BE2C (cell line): ENCODE measurements around the gene CADM2.

Source experiments
- DNase-seq: peaks from one replicate; pipeline ENCODE4 v3.0.0-alpha.2; 2020
- H3K27me3 ChIP-seq: fragments of 250-450 bp; sonication (Bioruptor Pico); 2 replicates; pipeline ENCODE4 v1.5.1; 2020; ENCODE audit warnings: mild to moderate bottlenecking
- H3K36me3 ChIP-seq: fragments of 250-450 bp; sonication (Bioruptor Pico); 2 replicates; pipeline ENCODE4 v1.5.1; 2020; ENCODE audit warnings: mild to moderate bottlenecking
- H3K4me1 ChIP-seq: fragments of 250-450 bp; sonication (Bioruptor Pico); 2 replicates; pipeline ENCODE4 v1.5.1; 2020
- H3K4me3 ChIP-seq: 2 replicates; pipeline ENCODE4 v1.5.1; 2011; ENCODE audit warnings: low read depth, low read length
- H3K9me3 ChIP-seq: fragments of 250-450 bp; sonication (Bioruptor Pico); 2 replicates; pipeline ENCODE4 v1.5.1; 2020
- TF ChIP-seq, protein P1 (sequence below): IDR thresholded peaks from 2 replicates; pipeline ENCODE4 v1.5.1; 2012; ENCODE audit warnings: mild to moderate bottlenecking, low read depth, low read length

Gene CADM2

GRCh38 chr3:85387913-85388505 lies 429.2 kb downstream of the CADM2 start:
- H3K27me3 ChIP-seq: no peaks in the 10 kb centered on the region
- no peaks in the 10 kb centered on the region for H3K36me3 ChIP-seq
- no peak overlapping the region for H3K4me3 ChIP-seq
- no peaks in the 10 kb centered on the region for H3K9me3 ChIP-seq
- peak; percentile 42 for DNase-seq
- no peaks in the 10 kb centered on the region for H3K4me1 ChIP-seq
- TF ChIP-seq, protein P1, sequence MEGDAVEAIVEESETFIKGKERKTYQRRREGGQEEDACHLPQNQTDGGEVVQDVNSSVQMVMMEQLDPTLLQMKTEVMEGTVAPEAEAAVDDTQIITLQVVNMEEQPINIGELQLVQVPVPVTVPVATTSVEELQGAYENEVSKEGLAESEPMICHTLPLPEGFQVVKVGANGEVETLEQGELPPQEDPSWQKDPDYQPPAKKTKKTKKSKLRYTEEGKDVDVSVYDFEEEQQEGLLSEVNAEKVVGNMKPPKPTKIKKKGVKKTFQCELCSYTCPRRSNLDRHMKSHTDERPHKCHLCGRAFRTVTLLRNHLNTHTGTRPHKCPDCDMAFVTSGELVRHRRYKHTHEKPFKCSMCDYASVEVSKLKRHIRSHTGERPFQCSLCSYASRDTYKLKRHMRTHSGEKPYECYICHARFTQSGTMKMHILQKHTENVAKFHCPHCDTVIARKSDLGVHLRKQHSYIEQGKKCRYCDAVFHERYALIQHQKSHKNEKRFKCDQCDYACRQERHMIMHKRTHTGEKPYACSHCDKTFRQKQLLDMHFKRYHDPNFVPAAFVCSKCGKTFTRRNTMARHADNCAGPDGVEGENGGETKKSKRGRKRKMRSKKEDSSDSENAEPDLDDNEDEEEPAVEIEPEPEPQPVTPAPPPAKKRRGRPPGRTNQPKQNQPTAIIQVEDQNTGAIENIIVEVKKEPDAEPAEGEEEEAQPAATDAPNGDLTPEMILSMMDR: no peak

GRCh38 chr3:85394424-85394823 lies 435.6 kb downstream of the CADM2 start:
- no peaks in the 10 kb centered on the region for H3K36me3 ChIP-seq

GRCh38 chr3:85397434-85397833 lies 438.6 kb downstream of the CADM2 start:
- H3K4me1 ChIP-seq: no peaks in the 10 kb centered on the region
- TF ChIP-seq, protein P1: no peak
- DNase-seq: no peak
- H3K27me3 ChIP-seq: no peaks in the 10 kb centered on the region
- H3K4me3 ChIP-seq: no peak overlapping the region
- H3K9me3 ChIP-seq: no peaks in the 10 kb centered on the region
- H3K36me3 ChIP-seq: no peaks in the 10 kb centered on the region; the same call in 1 of the 2 replicates

More at GRCh38 chr3:85394424-85394823, 435.6 kb downstream of the CADM2 start:
- DNase-seq: no peak
- no peaks in the 10 kb centered on the region for H3K4me1 ChIP-seq
- no peaks in the 10 kb centered on the region for H3K27me3 ChIP-seq
- no peaks in the 10 kb centered on the region for H3K9me3 ChIP-seq
- no peak overlapping the region for H3K4me3 ChIP-seq
- TF ChIP-seq, protein P1: no peak

- Histone ChIP-seq H3K9me3 (no peaks in the 10 kb centered on the region), H3K27me3 (no peaks in the 10 kb centered on the region; the same call in 1 of the 2 replicates), H3K36me3 (no peaks in the 10 kb centered on the region; the same call in 1 of the 2 replicates), H3K4me1 (peaks cover 8% of the 10 kb centered on the region), H3K4me3 (no peak overlapping the region)
- DNase-seq: no peak
- TF ChIP-seq, protein P1: no peak
Measured at GRCh38 chr3:85426121-85426520, 467.3 kb downstream of the CADM2 start.

- H3K27me3 ChIP-seq: no peaks in the 10 kb centered on the region
- TF ChIP-seq, protein P1: no peak
- H3K36me3 ChIP-seq: no peaks in the 10 kb centered on the region
- peaks cover 8% of the 10 kb centered on the region for H3K4me1 ChIP-seq
- no peaks in the 10 kb centered on the region for H3K9me3 ChIP-seq
- no peak overlapping the region for H3K4me3 ChIP-seq
- DNase-seq: no peak
Measured at GRCh38 chr3:85427467-85427866, 468.7 kb downstream of the CADM2 start.

GRCh38 chr3:85432081-85432480 lies 473.3 kb downstream of the CADM2 start:
- no peak for DNase-seq
- Histone ChIP-seq H3K4me1 (no peaks in the 10 kb centered on the region; the same call in 1 of the 2 replicates), H3K36me3 (no peaks in the 10 kb centered on the region), H3K27me3 (no peaks in the 10 kb centered on the region), H3K9me3 (no peaks in the 10 kb centered on the region; the same call in 1 of the 2 replicates), H3K4me3 (no peak overlapping the region)
- TF ChIP-seq, protein P1: no peak
